HepG2 (cell line): ENCODE data around the gene MAP3K14. TPM values are rescaled to one million over a fixed set of nuclear protein-coding genes. Genes with fewer than 3 reads are reported as not detected.

ENCODE experiments used
- ATAC-seq: fragments of 200-7000 bp; cut with Tn5 transposase; 3 replicates; pipeline ENCODE4 v1.9.1; 2020; ENCODE audit warnings: mild to moderate bottlenecking, moderate library complexity
- BruUV-seq: library from RNA; stranded (reverse); fragments of 400-500 nt; replicated peaks from 2 replicates; lab custom pipeline; 2021; lab: Mats Ljungman, UMichigan
- CTCF ChIA-PET: fragments of 300-600 bp; formaldehyde crosslinking; extraction: SDS; loops from one replicate; lab custom pipeline; 2021; ENCODE audit warnings: low total read pairs, inconsistent platforms, low intra/inter-chr PET ratio; lab: Yijun Ruan, JAX
- POLR2A ChIA-PET: fragments of 350-600 bp; sonication (Branson Sonifier 250); formaldehyde crosslinking; loops from one replicate; lab custom pipeline; 2020; ENCODE audit warnings: antibody characterized with exemption, inconsistent platforms; lab: Yijun Ruan, JAX
- DNase-seq: peaks from one replicate; pipeline ENCODE4 v3.0.0-alpha.2; 2015; ENCODE audit warnings: low spot score
- FAIRE-seq: peaks from 3 replicates; lab custom pipeline; 2011; peaks lifted over from hg19 to GRCh38; lab: Jason Lieb, UNC
- H2AFZ ChIP-seq: one replicate; pipeline ENCODE4 v1.6.1; 2011; ENCODE audit warnings: low read length, inconsistent platforms
- H3K27ac ChIP-seq: fragments of 300-600 bp; 3 replicates; pipeline ENCODE4 v1.8.0; 2011; ENCODE audit warnings: mixed run types, mild to moderate bottlenecking, mixed read lengths, low read length, inconsistent platforms; ENCODE audit not compliant: insufficient read depth; ENCODE audit errors: extremely low read length
- H3K27me3 ChIP-seq, 2 experiments: fragments of 200-600 bp in 1 of 2; 2 replicates in 1 of 2; 3 replicates in 1 of 2; pipeline versions ENCODE4 v1.6.0 to v1.8.0; 2011; ENCODE audit warnings: low read length in 2 of 2, mild to moderate bottlenecking in 2 of 2, moderate library complexity in 2 of 2, inconsistent platforms in 1 of 2; ENCODE audit not compliant: insufficient read depth in 2 of 2, control insufficient read depth in 1 of 2
- H3K36me3 ChIP-seq, 2 experiments: fragments of 200-600 bp in 1 of 2; replicated peaks in 1 of 2; 2 replicates in 1 of 2; 3 replicates in 1 of 2; pipeline versions ENCODE4 v1.5.1 to v1.8.0; 2011; ENCODE audit warnings: low read length in 2 of 2, inconsistent platforms in 1 of 2; ENCODE audit not compliant: insufficient read depth in 2 of 2, control insufficient read depth in 1 of 2
- H3K4me1 ChIP-seq: 2 replicates; pipeline ENCODE4 v1.5.1; 2012; ENCODE audit warnings: low read length, inconsistent platforms; ENCODE audit not compliant: insufficient read depth
- H3K4me2 ChIP-seq: 2 replicates; pipeline ENCODE4 v1.6.0; 2011; ENCODE audit warnings: low read depth, low read length, inconsistent platforms
- H3K4me3 ChIP-seq, 3 experiments: fragments of 200-600 bp in 1 of 3; sonication (generic), shearing (Covaris generic) in 1 of 3; replicated peaks in 1 of 3; 2 replicates each; pipeline ENCODE4 v1.5.1; 2011 to 2016; ENCODE audit warnings: low read length in 3 of 3, inconsistent platforms in 2 of 3, low read depth in 2 of 3, mild to moderate bottlenecking in 2 of 3, control low read depth in 1 of 3, mixed read lengths in 1 of 3; ENCODE audit not compliant: insufficient read depth in 1 of 3
- H3K79me2 ChIP-seq: one replicate; pipeline ENCODE4 v1.6.1; 2011; ENCODE audit warnings: low read length, inconsistent platforms; ENCODE audit not compliant: insufficient read depth
- H3K9ac ChIP-seq: 2 replicates; pipeline ENCODE4 v1.6.0; 2011; ENCODE audit warnings: mild to moderate bottlenecking, low read depth, low read length, inconsistent platforms; ENCODE audit not compliant: insufficient read depth
- H3K9me3 ChIP-seq: 2 replicates; pipeline ENCODE4 v1.5.1; 2012; ENCODE audit warnings: mild to moderate bottlenecking, low read length
- H4K20me1 ChIP-seq: 2 replicates; pipeline ENCODE4 v1.6.0; 2011; ENCODE audit warnings: inconsistent platforms, mild to moderate bottlenecking, low read length, moderate library complexity; ENCODE audit not compliant: insufficient read depth
- AGO1 ChIP-seq: fragments of 200-400 bp; formaldehyde crosslinking; IDR thresholded peaks from 2 replicates; pipeline ENCODE4 v1.6.1; 2017; ENCODE audit warnings: mild to moderate bottlenecking, low read depth, low read length, moderate library complexity; ENCODE audit not compliant: poor library complexity, severe bottlenecking
- KDM3A ChIP-seq: IDR thresholded peaks from 2 replicates; pipeline ENCODE4 v1.6.1; 2018; ENCODE audit warnings: low read depth, missing compliant biosample characterization
- NFE2L2 ChIP-seq: fragments of 150-350 bp; IDR thresholded peaks from 2 replicates; pipeline ENCODE4 v1.6.1; 2014; ENCODE audit warnings: low read length
- SAFB2 ChIP-seq: sonication (generic); formaldehyde crosslinking; IDR thresholded peaks from 2 replicates; pipeline ENCODE4 v1.5.1; 2020; ENCODE audit warnings: missing genetic modification reagents, low read depth, mild to moderate bottlenecking, borderline replicate concordance
- SP5 ChIP-seq: IDR thresholded peaks from 2 replicates; pipeline ENCODE4 v1.6.1; 2016; ENCODE audit warnings: low read depth, borderline replicate concordance
- ZNF317 ChIP-seq: sonication (generic); formaldehyde crosslinking; IDR thresholded peaks from 2 replicates; pipeline ENCODE4 v1.5.0; 2020; ENCODE audit warnings: mild to moderate bottlenecking, missing genetic modification reagents
- ZNF777 ChIP-seq: sonication (generic); formaldehyde crosslinking; IDR thresholded peaks from 2 replicates; pipeline ENCODE4 v1.4.0; 2020; ENCODE audit warnings: missing genetic modification reagents
- ZNF781 ChIP-seq: sonication (generic); formaldehyde crosslinking; IDR thresholded peaks from 2 replicates; pipeline ENCODE4 v1.5.1; 2020; ENCODE audit warnings: borderline replicate concordance, mild to moderate bottlenecking, missing genetic modification reagents; ENCODE audit errors: not compliant biosample characterization
- WGBS: methylation state at CpG from one replicate; pipeline ENCODE4 v1.1.6; 2017; ENCODE audit warnings: low lambda C conversion rate; 5-methylcytosine and 5-hydroxymethylcytosine counted together
- in situ Hi-C: cut with HindIII; loops from 2 replicates; pipeline ENCODE4 v1.10.0; 2017; ENCODE audit warnings: low pct_unique_long_range_greater_than_20kb; ENCODE audit not compliant: extremely low pct_ligation_motif_present
- intact Hi-C: fragments of 100-400 bp; cut with micrococcal nuclease; formaldehyde crosslinking; loops from one replicate; pipeline ENCODE4 v1.10.0; 2022; ENCODE audit not compliant: unreplicated experiment
- polyA plus RNA-seq, 8 experiments: library from polyadenylated mRNA; depleted of rRNA in 3 of 8; stranded (reverse) in 7 of 8; unstranded in 1 of 8; fragments of >200 nt; fragmentation: Illumina TruSeq in 4 of 8; extraction: Trizol in 4 of 8; gene quantifications; 2 replicates each; pipeline versions ENCODE4 v1.2.1 to v1.2.3, GENCODE V29; 2011 to 2016; ENCODE audit warnings: low read depth in 4 of 8, missing spikeins in 1 of 8, mixed read lengths in 1 of 8; ENCODE audit not compliant: insufficient read depth in 1 of 8
- total RNA-seq, 5 experiments: library from RNA; depleted of rRNA; stranded (reverse); fragments of >200 nt; fragmentation: Illumina TruSeq; extraction: Trizol; gene quantifications; 2 replicates each; pipeline ENCODE4 v1.2.3, GENCODE V29; 2016; ENCODE audit warnings: low read depth in 1 of 5
- TF ChIP-seq, protein P1 (sequence below): sonication (generic); formaldehyde crosslinking; IDR thresholded peaks from 2 replicates; pipeline ENCODE4 v1.4.0; 2020; ENCODE audit warnings: mild to moderate bottlenecking, missing genetic modification reagents, borderline replicate concordance
- TF ChIP-seq, protein P2 (sequence below): sonication (generic); formaldehyde crosslinking; IDR thresholded peaks from 2 replicates; pipeline ENCODE4 v1.4.0; 2020; ENCODE audit warnings: missing genetic modification reagents, borderline replicate concordance

The MAP3K14 gene
- total and polyA plus RNA-seq, 2 of the 13 experiments (the other 11 are each of a cell fraction or from before 2014, with no cell fraction given), result 2.6 TPM

DNA sequence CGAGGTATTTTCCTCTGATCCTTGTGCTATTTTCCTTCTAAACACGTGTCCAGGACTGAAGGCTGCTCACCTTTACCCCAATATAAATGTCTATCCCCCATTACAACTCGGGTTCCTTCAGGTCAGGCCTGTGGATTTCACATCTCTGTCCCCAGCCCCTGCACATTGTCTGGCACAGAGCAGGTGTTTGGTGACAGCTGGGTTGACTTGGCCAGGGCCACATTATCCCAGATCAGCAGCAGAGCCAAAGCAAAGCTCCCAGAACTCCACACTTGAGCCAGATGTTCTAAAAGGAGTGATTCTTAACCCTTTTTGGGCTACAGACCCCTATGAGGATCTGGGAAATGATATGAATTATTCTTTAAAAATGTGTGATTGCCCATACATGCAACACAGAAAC lies 36.9 kb downstream of the MAP3K14 start:
- Histone ChIP-seq H3K4me2 (no peak overlapping the region), H4K20me1 (no peaks in the 10 kb centered on the region), H3K4me3 (no peak overlapping the region), H3K36me3 (peaks cover 14 to 24% of the 10 kb centered on the region in 2 experiments; a peak in 4 of 5 replicates), H3K9ac (no peak overlapping the region), H2AFZ (no peak overlapping the region), H3K9me3 (no peaks in the 10 kb centered on the region), H3K27me3 (no peaks in the 10 kb centered on the region), H3K79me2 (no peaks in the 10 kb centered on the region), H3K27ac (no peak overlapping the region), H3K4me1 (peaks cover 8% of the 10 kb centered on the region)
- no TSS peak for BruUV-seq
- no peak for ATAC-seq
- ChIA-PET CTCF (interaction anchor here (5.4 kb wide), 1 partner anchor 105 kb away, joined by 114 read pairs; no protein-coding TSS in a partner anchor), POLR2A (no interaction called here)
- intact Hi-C loops, result loop anchor here (5.0 kb wide), 2 partner anchors 63 to 92 kb away; no protein-coding TSS in a partner anchor
- 84% methylated on average over 3 of the region's 3 CpGs for WGBS
- in situ Hi-C loops, result loop anchor here (5.0 kb wide), 1 partner anchor 107 kb away; no protein-coding TSS in a partner anchor
- no peak for FAIRE-seq
- TF ChIP-seq SAFB2 (no peak), ZNF781 (CRISPR knock-in tag) (no peak), NFE2L2 (no peak), AGO1 (no peak), ZNF317 (CRISPR knock-in tag) (no peak), SP5 (CRISPR knock-in tag) (no peak), KDM3A (CRISPR knock-in tag) (no peak), ZNF777 (no peak)
- TF ChIP-seq, protein P1, sequence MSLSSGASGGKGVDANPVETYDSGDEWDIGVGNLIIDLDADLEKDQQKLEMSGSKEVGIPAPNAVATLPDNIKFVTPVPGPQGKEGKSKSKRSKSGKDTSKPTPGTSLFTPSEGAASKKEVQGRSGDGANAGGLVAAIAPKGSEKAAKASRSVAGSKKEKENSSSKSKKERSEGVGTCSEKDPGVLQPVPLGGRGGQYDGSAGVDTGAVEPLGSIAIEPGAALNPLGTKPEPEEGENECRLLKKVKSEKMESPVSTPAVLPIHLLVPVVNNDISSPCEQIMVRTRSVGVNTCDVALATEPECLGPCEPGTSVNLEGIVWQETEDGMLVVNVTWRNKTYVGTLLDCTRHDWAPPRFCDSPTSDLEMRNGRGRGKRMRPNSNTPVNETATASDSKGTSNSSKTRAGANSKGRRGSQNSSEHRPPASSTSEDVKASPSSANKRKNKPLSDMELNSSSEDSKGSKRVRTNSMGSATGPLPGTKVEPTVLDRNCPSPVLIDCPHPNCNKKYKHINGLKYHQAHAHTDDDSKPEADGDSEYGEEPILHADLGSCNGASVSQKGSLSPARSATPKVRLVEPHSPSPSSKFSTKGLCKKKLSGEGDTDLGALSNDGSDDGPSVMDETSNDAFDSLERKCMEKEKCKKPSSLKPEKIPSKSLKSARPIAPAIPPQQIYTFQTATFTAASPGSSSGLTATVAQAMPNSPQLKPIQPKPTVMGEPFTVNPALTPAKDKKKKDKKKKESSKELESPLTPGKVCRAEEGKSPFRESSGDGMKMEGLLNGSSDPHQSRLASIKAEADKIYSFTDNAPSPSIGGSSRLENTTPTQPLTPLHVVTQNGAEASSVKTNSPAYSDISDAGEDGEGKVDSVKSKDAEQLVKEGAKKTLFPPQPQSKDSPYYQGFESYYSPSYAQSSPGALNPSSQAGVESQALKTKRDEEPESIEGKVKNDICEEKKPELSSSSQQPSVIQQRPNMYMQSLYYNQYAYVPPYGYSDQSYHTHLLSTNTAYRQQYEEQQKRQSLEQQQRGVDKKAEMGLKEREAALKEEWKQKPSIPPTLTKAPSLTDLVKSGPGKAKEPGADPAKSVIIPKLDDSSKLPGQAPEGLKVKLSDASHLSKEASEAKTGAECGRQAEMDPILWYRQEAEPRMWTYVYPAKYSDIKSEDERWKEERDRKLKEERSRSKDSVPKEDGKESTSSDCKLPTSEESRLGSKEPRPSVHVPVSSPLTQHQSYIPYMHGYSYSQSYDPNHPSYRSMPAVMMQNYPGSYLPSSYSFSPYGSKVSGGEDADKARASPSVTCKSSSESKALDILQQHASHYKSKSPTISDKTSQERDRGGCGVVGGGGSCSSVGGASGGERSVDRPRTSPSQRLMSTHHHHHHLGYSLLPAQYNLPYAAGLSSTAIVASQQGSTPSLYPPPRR, result no peak
- TF ChIP-seq, protein P2, sequence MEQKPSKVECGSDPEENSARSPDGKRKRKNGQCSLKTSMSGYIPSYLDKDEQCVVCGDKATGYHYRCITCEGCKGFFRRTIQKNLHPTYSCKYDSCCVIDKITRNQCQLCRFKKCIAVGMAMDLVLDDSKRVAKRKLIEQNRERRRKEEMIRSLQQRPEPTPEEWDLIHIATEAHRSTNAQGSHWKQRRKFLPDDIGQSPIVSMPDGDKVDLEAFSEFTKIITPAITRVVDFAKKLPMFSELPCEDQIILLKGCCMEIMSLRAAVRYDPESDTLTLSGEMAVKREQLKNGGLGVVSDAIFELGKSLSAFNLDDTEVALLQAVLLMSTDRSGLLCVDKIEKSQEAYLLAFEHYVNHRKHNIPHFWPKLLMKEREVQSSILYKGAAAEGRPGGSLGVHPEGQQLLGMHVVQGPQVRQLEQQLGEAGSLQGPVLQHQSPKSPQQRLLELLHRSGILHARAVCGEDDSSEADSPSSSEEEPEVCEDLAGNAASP (CRISPR knock-in tag), result no peak
- no peak for DNase-seq
